GM12878 (cell line): ENCODE measurements around the gene AMPD3. TPM values are rescaled to one million over a fixed set of nuclear protein-coding genes. Genes with fewer than 3 reads are reported as not detected.

Source experiments
- ATAC-seq: fragments of 200-7000 bp; cut with Tn5 transposase; 3 replicates; pipeline ENCODE4 v1.9.1; 2020; ENCODE audit warnings: mild to moderate bottlenecking, moderate library complexity
- BruUV-seq: library from RNA; stranded (reverse); fragments of 400-500 nt; replicated peaks from 2 replicates; lab custom pipeline; 2021; lab: Mats Ljungman, UMichigan
- CTCF ChIA-PET: fragments of 300-600 bp; sonication (Branson Sonifier 250); formaldehyde crosslinking; extraction: SDS; loops from one replicate; lab custom pipeline; 2021; ENCODE audit warnings: inconsistent platforms; lab: Yijun Ruan, JAX
- POLR2A ChIA-PET: fragments of 350-600 bp; formaldehyde crosslinking; extraction: SDS; loops from one replicate; lab custom pipeline; 2021; ENCODE audit warnings: inconsistent platforms; lab: Charles Lee
- RAD21 ChIA-PET: fragments of 300-600 bp; sonication (Branson Sonifier 250); formaldehyde crosslinking; loops from one replicate; lab custom pipeline; 2023; ENCODE audit warnings: antibody characterized with exemption; ENCODE audit not compliant: unreplicated experiment; lab: Charles Lee
- SMC1A ChIA-PET: fragments of 300-600 bp; sonication (Branson Sonifier 250); formaldehyde crosslinking; loops from one replicate; lab custom pipeline; 2023; ENCODE audit not compliant: unreplicated experiment, uncharacterized antibody; lab: Charles Lee
- DNase-seq: peaks from one replicate; pipeline ENCODE4 v3.0.0-alpha.2; 2011; ENCODE audit warnings: low read depth, low spot score
- FAIRE-seq: peaks from 3 replicates; lab custom pipeline; 2011; peaks lifted over from hg19 to GRCh38; lab: Jason Lieb, UNC
- H2AFZ ChIP-seq: 2 replicates; pipeline ENCODE4 v1.6.0; 2011; ENCODE audit warnings: low read depth, low read length, control low read depth; ENCODE audit not compliant: control insufficient read depth
- H3K27ac ChIP-seq: 2 replicates; pipeline ENCODE4 v1.5.1; 2011; ENCODE audit warnings: control low read depth; ENCODE audit not compliant: control insufficient read depth, insufficient read depth
- H3K27me3 ChIP-seq, 2 experiments: replicated peaks in 1 of 2; 2 replicates each; pipeline versions ENCODE4 v1.6.0 to v1.6.1; 2011; ENCODE audit warnings: low read length in 1 of 2; ENCODE audit not compliant: control insufficient read depth in 2 of 2, insufficient read depth in 2 of 2
- H3K36me3 ChIP-seq, 2 experiments: 2 replicates each; pipeline ENCODE4 v1.5.1; 2011; ENCODE audit warnings: low read length in 1 of 2; ENCODE audit not compliant: control insufficient read depth in 2 of 2, insufficient read depth in 2 of 2
- H3K4me1 ChIP-seq: 2 replicates; pipeline ENCODE4 v1.6.1; 2011; ENCODE audit warnings: mild to moderate bottlenecking, low read length, moderate library complexity, mixed read lengths; ENCODE audit not compliant: control insufficient read depth, insufficient read depth
- H3K4me2 ChIP-seq: 2 replicates; pipeline ENCODE4 v1.6.0; 2011; ENCODE audit warnings: control low read depth; ENCODE audit not compliant: control insufficient read depth, insufficient read depth
- H3K4me3 ChIP-seq: fragments of 200-600 bp; sonication (generic); 2 replicates; pipeline ENCODE4 v1.5.1; 2016
- H3K79me2 ChIP-seq: 2 replicates; pipeline ENCODE4 v1.6.0; 2011; ENCODE audit warnings: low read length; ENCODE audit not compliant: control insufficient read depth, insufficient read depth
- H3K9ac ChIP-seq: 2 replicates; pipeline ENCODE4 v1.8.0; 2011; ENCODE audit warnings: low read length, control low read depth, mixed read lengths; ENCODE audit not compliant: control insufficient read depth, insufficient read depth
- H3K9me3 ChIP-seq: replicated peaks from 3 replicates; pipeline ENCODE4 v1.5.1; 2011; ENCODE audit warnings: mild to moderate bottlenecking, low read length; ENCODE audit not compliant: control insufficient read depth, insufficient read depth
- H4K20me1 ChIP-seq: 2 replicates; pipeline ENCODE4 v1.6.0; 2011; ENCODE audit not compliant: control insufficient read depth, insufficient read depth
- HDAC2 ChIP-seq: fragments of 200-600 bp; sonication (generic); IDR thresholded peaks from 2 replicates; pipeline ENCODE4 v1.6.1; 2017
- ZNF24 ChIP-seq: fragments of 450-650 bp; IDR thresholded peaks from 2 replicates; pipeline ENCODE4 v1.6.1; 2017; ENCODE audit warnings: antibody characterized with exemption, mild to moderate bottlenecking
- WGBS: methylation state at CpG from one replicate; pipeline ENCODE4 v1.1.6; 2016; ENCODE audit warnings: low lambda C conversion rate; ENCODE audit not compliant: insufficient replicate concordance, insufficient coverage; ENCODE audit errors: missing lambda C conversion rate; 5-methylcytosine and 5-hydroxymethylcytosine counted together
- in situ Hi-C: fragments of 300-500 bp; cut with MboI; formaldehyde crosslinking; loops from 9 replicates; pipeline ENCODE4 v1.14.3; 2018; ENCODE audit warnings: mixed read lengths
- intact Hi-C: fragments of 100-400 bp; cut with micrococcal nuclease; formaldehyde crosslinking; loops from one replicate; pipeline ENCODE4 v1.14.2; 2022; ENCODE audit not compliant: unreplicated experiment
- polyA plus RNA-seq, 11 experiments: library from polyadenylated mRNA; depleted of rRNA in 4 of 11; unstranded in 6 of 11; stranded (reverse) in 5 of 11; fragments of >200 nt; fragmentation: Nextera tagmentation in 4 of 11; fragmentation: Illumina TruSeq in 1 of 11; extraction: Ambion mirVana in 4 of 11; extraction: Trizol in 1 of 11; gene quantifications; 1 replicate in 1 of 11; 2 replicates in 10 of 11; pipeline versions ENCODE4 v1.2.1 to v1.2.3, GENCODE V29; 2011 to 2016; ENCODE audit warnings: inconsistent platforms in 2 of 11, missing spikeins in 2 of 11, low read depth in 1 of 11
- total RNA-seq, 4 experiments: library from RNA; depleted of rRNA in 3 of 4; stranded (reverse); fragments of >200 nt in 3 of 4; fragmentation: Illumina TruSeq in 1 of 4; extraction: Trizol in 1 of 4; gene quantifications; 2 replicates each; pipeline versions ENCODE4 v1.2.1 to v1.2.3, GENCODE V29; 2013 to 2021
- TF ChIP-seq, protein P1 (sequence below): IDR thresholded peaks from 2 replicates; pipeline ENCODE4 v1.6.1; 2012; ENCODE audit warnings: improper control_type of control experiment, low read depth, low read length; ENCODE audit not compliant: insufficient replicate concordance
- TF ChIP-seq, protein P2 (sequence below): fragments of 450-650 bp; IDR thresholded peaks from 2 replicates; pipeline ENCODE4 v1.6.1; 2017; ENCODE audit warnings: mild to moderate bottlenecking, moderate library complexity

Gene AMPD3
- total and polyA plus RNA-seq, 10 of the 15 experiments (the other 5 are each of a cell fraction or from before 2014, with no cell fraction given), result 5.6 to 28.6 (median 15.9) TPM

DNA sequence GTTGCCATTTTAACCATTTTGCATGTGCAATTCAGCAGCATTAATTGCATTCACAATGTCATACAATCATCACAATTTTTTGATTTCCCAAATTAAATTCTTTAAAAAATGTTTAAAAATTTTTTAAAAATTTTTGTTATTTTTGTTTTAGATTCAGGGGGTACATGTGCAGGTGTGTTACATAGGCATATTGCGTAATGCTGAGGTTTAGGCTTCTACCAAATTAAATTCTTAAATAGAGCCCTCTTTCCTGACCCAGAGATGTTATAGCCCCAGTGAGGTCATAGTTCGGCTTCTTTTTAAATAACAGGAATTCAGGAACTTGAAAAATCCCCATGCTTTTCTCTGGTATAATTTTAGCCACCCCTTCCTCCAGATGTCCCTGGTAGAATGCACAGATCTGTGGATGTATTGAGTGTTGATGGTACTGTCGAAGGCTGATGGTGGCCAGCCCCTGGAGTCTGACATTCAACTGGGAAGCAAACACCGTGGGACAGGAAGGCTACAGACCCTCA, 11.3 kb upstream of the AMPD3 start (continued):
- TF ChIP-seq, protein P1, sequence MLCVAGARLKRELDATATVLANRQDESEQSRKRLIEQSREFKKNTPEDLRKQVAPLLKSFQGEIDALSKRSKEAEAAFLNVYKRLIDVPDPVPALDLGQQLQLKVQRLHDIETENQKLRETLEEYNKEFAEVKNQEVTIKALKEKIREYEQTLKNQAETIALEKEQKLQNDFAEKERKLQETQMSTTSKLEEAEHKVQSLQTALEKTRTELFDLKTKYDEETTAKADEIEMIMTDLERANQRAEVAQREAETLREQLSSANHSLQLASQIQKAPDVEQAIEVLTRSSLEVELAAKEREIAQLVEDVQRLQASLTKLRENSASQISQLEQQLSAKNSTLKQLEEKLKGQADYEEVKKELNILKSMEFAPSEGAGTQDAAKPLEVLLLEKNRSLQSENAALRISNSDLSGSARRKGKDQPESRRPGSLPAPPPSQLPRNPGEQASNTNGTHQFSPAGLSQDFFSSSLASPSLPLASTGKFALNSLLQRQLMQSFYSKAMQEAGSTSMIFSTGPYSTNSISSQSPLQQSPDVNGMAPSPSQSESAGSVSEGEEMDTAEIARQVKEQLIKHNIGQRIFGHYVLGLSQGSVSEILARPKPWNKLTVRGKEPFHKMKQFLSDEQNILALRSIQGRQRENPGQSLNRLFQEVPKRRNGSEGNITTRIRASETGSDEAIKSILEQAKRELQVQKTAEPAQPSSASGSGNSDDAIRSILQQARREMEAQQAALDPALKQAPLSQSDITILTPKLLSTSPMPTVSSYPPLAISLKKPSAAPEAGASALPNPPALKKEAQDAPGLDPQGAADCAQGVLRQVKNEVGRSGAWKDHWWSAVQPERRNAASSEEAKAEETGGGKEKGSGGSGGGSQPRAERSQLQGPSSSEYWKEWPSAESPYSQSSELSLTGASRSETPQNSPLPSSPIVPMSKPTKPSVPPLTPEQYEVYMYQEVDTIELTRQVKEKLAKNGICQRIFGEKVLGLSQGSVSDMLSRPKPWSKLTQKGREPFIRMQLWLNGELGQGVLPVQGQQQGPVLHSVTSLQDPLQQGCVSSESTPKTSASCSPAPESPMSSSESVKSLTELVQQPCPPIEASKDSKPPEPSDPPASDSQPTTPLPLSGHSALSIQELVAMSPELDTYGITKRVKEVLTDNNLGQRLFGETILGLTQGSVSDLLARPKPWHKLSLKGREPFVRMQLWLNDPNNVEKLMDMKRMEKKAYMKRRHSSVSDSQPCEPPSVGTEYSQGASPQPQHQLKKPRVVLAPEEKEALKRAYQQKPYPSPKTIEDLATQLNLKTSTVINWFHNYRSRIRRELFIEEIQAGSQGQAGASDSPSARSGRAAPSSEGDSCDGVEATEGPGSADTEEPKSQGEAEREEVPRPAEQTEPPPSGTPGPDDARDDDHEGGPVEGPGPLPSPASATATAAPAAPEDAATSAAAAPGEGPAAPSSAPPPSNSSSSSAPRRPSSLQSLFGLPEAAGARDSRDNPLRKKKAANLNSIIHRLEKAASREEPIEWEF, result no peak

DNA sequence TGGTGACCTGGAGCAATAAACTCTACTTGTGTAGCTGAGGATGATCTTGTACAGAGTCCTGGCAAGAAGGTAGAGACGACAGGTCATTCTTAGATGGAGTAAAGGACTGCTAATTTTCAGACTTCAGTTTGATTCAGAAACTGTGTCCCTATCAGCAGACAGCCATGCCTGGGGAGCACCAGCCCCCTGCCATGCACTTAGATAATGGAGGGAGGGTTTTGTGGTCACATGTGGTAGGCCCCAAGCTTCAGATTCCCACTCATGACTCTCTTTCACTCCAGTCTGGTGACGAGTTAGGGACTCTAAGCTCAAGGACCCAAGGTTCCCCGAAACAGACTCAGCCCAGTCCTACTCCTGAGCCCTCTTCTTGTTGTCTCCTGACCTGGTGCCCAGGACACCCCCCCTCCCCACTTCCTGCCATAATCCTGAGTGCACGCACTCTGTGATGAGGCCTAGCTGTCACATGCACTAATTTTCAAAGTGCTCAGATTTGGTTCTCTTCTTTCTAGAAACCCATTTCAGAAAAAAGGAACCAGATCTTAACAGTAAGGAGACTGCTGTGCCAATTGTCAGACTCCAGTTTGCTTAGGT, 10.2 kb upstream of the AMPD3 start:
- Histone ChIP-seq H3K79me2 (no peaks in the 10 kb centered on the region), H3K9ac (no peak overlapping the region), H3K36me3 (no peaks in the 10 kb centered on the region), H3K4me3 (no peak overlapping the region), H3K27ac (no peak overlapping the region), H3K9me3 (no peaks in the 10 kb centered on the region), H4K20me1 (no peaks in the 10 kb centered on the region)
- ChIA-PET CTCF (interaction anchor here (1.2 to 9.0 kb wide), 3 partner anchors 10 to 38 kb away, joined by 3 to 69 read pairs (median 6); partner anchors contain the start of gene AMPD3), RAD21 (no interaction called here), POLR2A (interaction anchor here (3.7 kb wide), 1 partner anchor 13 kb away, joined by 21 read pairs; no protein-coding TSS in a partner anchor), SMC1A (interaction anchor here (1.0 to 5.2 kb wide), 5 partner anchors 11 to 95 kb away, joined by 3 to 29 read pairs (median 4); partner anchors contain the start of gene AMPD3)
- ATAC-seq, result no peak
- in situ Hi-C loops, result no loop called here
- no TSS peak for BruUV-seq
- no peak for FAIRE-seq
- TF ChIP-seq HDAC2 (no peak), ZNF24 (no peak)
- TF ChIP-seq, protein P2, sequence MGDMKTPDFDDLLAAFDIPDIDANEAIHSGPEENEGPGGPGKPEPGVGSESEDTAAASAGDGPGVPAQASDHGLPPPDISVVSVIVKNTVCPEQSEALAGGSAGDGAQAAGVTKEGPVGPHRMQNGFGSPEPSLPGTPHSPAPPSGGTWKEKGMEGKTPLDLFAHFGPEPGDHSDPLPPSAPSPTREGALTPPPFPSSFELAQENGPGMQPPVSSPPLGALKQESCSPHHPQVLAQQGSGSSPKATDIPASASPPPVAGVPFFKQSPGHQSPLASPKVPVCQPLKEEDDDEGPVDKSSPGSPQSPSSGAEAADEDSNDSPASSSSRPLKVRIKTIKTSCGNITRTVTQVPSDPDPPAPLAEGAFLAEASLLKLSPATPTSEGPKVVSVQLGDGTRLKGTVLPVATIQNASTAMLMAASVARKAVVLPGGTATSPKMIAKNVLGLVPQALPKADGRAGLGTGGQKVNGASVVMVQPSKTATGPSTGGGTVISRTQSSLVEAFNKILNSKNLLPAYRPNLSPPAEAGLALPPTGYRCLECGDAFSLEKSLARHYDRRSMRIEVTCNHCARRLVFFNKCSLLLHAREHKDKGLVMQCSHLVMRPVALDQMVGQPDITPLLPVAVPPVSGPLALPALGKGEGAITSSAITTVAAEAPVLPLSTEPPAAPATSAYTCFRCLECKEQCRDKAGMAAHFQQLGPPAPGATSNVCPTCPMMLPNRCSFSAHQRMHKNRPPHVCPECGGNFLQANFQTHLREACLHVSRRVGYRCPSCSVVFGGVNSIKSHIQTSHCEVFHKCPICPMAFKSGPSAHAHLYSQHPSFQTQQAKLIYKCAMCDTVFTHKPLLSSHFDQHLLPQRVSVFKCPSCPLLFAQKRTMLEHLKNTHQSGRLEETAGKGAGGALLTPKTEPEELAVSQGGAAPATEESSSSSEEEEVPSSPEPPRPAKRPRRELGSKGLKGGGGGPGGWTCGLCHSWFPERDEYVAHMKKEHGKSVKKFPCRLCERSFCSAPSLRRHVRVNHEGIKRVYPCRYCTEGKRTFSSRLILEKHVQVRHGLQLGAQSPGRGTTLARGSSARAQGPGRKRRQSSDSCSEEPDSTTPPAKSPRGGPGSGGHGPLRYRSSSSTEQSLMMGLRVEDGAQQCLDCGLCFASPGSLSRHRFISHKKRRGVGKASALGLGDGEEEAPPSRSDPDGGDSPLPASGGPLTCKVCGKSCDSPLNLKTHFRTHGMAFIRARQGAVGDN, result 0 out of 2 replicates have a peak, but pooled peaks have one; percentile 19
- TF ChIP-seq, all 136 proteins: peak for 1
- intact Hi-C loops, result no loop called here
- DNase-seq, result no peak
- H3K27me3 ChIP-seq, result peaks cover 0 to 10% of the 10 kb centered on the region in 2 experiments; a peak in 3 of 4 replicates
- H3K4me1 ChIP-seq, result peaks cover 18% of the 10 kb centered on the region
- no peak overlapping the region for H3K4me2 ChIP-seq
- 78% methylated on average over 4 of the region's 4 CpGs for WGBS
- no peak overlapping the region; the same call in 1 of the 2 replicates for H2AFZ ChIP-seq
